Coronary artery (tissue), 2 donors: ENCODE results near the gene CTNNA2.

Source experiments
- DNase-seq: peaks from one replicate; pipeline ENCODE4 v3.0.0-alpha.2; 2017; ENCODE audit warnings: low spot score
- H3K27ac ChIP-seq, 2 donors: fragments of 200-600 bp; sonication (generic); one replicate each; pipeline ENCODE4 v1.5.1; 2016 to 2019
- H3K4me3 ChIP-seq: fragments of 200-600 bp; sonication (generic); 2 replicates; pipeline ENCODE4 v1.5.1; 2016; ENCODE audit warnings: mild to moderate bottlenecking, moderate library complexity
- TF ChIP-seq, protein P1 (sequence below): fragments of 200-600 bp; sonication (generic); IDR thresholded peaks from one replicate; pipeline ENCODE4 v1.5.1; 2019; ENCODE audit warnings: antibody characterized with exemption

The CTNNA2 gene

DNA sequence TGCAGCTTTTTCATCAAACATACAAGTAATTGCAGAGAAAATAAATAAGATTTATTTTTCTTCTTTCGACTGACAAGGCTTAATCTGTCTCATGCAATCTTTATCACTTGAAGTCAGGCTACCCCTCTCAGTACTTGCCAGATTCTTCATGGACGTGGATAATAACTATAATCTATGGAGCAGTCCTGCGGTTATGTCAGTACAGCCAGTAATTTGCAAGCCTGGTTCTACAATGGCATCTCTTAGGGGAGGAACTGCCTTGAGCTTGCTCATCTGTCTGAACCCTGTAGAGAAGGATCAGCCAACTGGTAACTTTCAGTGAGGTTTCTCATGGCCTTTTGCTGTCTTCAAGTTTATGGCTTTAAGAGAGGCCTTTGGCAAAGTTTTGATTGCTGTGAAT is 827.2 kb downstream of the CTNNA2 start:
- DNase-seq, result no peak
- Histone ChIP-seq H3K27ac (no peak overlapping the region), H3K4me3 (no peak overlapping the region)
- TF ChIP-seq, protein P1, sequence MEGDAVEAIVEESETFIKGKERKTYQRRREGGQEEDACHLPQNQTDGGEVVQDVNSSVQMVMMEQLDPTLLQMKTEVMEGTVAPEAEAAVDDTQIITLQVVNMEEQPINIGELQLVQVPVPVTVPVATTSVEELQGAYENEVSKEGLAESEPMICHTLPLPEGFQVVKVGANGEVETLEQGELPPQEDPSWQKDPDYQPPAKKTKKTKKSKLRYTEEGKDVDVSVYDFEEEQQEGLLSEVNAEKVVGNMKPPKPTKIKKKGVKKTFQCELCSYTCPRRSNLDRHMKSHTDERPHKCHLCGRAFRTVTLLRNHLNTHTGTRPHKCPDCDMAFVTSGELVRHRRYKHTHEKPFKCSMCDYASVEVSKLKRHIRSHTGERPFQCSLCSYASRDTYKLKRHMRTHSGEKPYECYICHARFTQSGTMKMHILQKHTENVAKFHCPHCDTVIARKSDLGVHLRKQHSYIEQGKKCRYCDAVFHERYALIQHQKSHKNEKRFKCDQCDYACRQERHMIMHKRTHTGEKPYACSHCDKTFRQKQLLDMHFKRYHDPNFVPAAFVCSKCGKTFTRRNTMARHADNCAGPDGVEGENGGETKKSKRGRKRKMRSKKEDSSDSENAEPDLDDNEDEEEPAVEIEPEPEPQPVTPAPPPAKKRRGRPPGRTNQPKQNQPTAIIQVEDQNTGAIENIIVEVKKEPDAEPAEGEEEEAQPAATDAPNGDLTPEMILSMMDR, result no peak

DNA sequence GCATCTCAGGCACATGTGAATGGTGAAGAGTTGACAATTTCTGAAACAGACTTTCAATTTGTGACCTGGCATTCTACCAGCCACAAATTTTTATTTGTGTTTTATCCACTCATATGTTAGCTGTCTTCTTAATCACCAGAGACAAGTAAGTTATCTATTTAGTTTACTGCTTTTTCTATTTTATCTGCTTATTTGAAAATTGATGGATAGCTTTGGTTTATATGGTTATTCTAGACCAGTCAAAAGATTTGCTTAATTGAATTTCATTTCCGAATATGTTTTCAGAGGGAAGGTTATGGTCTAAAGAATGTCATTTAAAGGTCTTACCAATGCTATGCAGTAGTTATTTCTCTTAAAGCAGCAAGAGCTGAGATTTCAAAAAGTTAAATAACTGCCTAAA is 835.2 kb downstream of the CTNNA2 start:
- DNase-seq, result no peak
- no peak overlapping the region for H3K4me3 ChIP-seq
- TF ChIP-seq, protein P1, result no peak
- no peak overlapping the region for H3K27ac ChIP-seq

DNA sequence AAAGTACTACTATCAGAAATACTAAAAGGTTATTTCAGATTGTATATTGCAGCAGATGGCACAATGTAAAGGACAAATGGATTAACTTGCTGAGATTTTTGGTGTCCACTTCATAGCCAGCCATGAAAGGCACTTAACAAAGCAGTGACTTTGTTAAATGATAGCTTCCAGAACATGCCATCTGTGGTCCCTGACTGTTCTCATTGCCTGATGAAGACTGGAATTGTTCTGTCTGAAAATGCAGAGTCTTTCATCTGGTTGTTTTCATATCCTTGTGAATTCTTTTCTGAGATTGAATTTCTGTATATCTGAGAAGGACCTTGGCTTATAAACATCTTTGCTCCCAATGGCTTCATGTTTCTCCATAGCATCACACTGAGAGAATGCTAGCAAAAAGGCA is 836.1 kb downstream of the CTNNA2 start:
- no peak for DNase-seq
- no peak overlapping the region for H3K4me3 ChIP-seq
- TF ChIP-seq, protein P1, result no peak
- no peak overlapping the region for H3K27ac ChIP-seq

DNA sequence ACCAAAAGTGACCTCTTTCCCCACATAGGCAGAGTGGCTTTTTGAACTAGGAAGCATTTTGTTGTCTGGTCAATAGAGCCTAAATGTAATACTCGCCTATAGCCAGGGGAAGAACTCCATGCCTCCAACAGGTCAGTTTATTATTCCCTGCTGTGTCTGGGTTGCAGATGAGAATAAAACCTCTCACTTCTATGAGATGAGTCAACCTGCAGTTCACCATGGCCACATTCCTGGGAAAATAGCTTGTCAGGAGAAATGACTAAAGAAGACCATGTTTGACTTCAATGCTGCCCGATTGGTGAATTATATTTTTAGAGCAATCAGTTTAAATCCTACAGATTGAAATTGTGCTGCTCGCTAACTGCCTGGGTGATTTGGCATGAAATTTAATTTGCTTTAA is 838.4 kb downstream of the CTNNA2 start:
- no peak for DNase-seq
- TF ChIP-seq, protein P1, result no peak
- no peak overlapping the region for H3K27ac ChIP-seq

DNA sequence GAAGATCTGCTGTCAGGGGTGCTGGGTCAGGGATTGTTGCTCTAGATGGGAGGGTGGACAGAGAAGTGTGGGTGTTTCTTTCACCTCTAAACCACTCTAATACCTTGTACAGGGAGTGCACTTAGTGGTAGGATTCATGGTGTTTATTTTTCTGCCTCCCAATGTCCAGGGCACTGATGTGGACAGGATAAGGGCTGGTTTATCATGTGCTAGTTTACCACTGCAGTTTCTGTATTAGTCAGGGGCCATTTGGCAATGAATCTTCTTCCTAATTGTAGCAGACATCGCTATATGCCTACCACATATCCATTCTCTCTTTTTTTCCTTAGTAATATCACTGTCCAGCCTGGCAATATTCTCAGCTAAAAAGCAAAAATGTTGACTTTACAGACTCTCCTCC is 842.0 kb downstream of the CTNNA2 start:
- Histone ChIP-seq H3K27ac (no peak overlapping the region), H3K4me3 (no peak overlapping the region)
- TF ChIP-seq, protein P1, result no peak
- DNase-seq, result no peak

More for the DNA sequence above, 838.4 kb downstream of the CTNNA2 start:
- H3K4me3 ChIP-seq, result no peak overlapping the region

DNA sequence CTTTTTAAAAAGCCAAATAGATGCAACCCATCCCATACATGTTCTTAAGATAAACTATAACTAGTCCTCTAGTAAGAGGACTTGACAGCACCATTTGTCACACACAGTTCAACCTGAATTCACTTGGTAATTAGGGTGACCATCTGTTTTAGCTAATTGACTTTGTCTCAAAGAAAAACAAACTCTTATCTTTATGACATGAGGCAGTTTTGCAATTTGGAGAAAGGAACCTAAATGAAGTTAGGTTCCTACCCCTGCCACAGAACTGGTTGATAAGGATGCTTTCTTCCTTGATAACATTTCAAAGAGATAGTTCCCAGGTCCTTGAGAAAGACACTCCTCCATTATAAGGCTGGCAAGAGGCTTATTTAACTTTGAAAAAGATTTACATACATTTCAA is 849.1 kb downstream of the CTNNA2 start:
- no peak overlapping the region for H3K4me3 ChIP-seq
- no peak overlapping the region for H3K27ac ChIP-seq
- TF ChIP-seq, protein P1, result no peak
- no peak for DNase-seq

DNA sequence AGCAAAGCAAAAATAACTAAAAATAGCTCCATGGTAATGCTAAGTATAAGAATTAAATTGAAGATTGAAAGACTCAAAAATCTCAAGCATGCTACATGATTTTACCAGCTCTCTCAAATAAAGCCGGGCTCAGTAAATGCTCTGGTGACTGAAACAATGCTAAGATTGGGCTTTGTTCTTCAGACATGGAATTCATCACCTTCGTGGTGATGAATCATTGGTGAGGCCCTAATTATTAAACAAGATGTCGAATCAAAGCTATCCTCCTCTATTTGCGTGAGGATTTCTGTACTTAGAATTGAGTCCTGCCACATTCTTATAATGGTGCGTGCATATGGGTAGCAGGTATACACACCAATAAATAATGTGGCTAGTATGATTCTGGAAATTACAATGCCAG is 850.5 kb downstream of the CTNNA2 start:
- Histone ChIP-seq H3K4me3 (no peak overlapping the region), H3K27ac (no peak overlapping the region)
- TF ChIP-seq, protein P1, result no peak
- DNase-seq, result no peak
